ENCODE results near the gene C4orf50.

DNA sequence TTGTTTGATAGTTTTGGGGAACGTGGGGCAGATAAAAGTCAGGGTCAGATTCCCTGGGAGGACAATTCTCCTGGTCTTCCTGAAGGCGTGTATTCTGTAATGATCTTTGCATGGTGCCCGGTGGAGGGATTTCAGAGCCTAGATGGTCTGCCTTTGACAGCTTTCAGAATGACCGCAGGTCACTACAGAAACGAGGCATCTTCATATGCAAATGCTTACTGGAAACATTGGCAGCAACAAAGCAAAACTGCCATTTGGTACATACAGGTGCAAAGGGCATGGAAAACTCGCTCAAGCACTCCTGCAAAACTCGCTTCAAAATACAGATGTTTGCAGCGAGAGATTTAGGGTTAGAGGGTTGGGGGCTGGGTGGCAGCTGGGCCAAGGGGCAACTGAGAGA is 8.8 kb downstream of the C4orf50 start:
- TF ChIP-seq RFX5 (IDR thresholded peaks at IDR 0.05; ENCODE audit: low read depth, low read length): no peak
- no peak for TF ChIP-seq HDAC6 (IDR thresholded peaks at IDR 0.05; ENCODE audit: unreplicated experiment)
- TF ChIP-seq POLR2AphosphoS2 (IDR thresholded peaks at IDR 0.05; ENCODE audit: low read depth, low read length): no peak
- no peak for TF ChIP-seq SP1 (IDR thresholded peaks at IDR 0.05; ENCODE audit: low read depth, low read length)
- TF ChIP-seq, protein P1, sequence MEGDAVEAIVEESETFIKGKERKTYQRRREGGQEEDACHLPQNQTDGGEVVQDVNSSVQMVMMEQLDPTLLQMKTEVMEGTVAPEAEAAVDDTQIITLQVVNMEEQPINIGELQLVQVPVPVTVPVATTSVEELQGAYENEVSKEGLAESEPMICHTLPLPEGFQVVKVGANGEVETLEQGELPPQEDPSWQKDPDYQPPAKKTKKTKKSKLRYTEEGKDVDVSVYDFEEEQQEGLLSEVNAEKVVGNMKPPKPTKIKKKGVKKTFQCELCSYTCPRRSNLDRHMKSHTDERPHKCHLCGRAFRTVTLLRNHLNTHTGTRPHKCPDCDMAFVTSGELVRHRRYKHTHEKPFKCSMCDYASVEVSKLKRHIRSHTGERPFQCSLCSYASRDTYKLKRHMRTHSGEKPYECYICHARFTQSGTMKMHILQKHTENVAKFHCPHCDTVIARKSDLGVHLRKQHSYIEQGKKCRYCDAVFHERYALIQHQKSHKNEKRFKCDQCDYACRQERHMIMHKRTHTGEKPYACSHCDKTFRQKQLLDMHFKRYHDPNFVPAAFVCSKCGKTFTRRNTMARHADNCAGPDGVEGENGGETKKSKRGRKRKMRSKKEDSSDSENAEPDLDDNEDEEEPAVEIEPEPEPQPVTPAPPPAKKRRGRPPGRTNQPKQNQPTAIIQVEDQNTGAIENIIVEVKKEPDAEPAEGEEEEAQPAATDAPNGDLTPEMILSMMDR (IDR thresholded peaks at IDR 0.05 in 2 of 3, conservative IDR thresholded peaks at IDR 0.05 in 1 of 3; ENCODE audit: control insufficient read depth in 2 of 3, extremely low read depth in 1 of 3, insufficient read depth in 1 of 3, low read depth in 3 of 3, low read length in 3 of 3): no peak
- TF ChIP-seq EP300 (IDR thresholded peaks at IDR 0.05; ENCODE audit: borderline replicate concordance in 1 of 2, control insufficient read depth in 1 of 2, low read depth in 2 of 2, low read length in 2 of 2): no peak
- TF ChIP-seq, protein P2, sequence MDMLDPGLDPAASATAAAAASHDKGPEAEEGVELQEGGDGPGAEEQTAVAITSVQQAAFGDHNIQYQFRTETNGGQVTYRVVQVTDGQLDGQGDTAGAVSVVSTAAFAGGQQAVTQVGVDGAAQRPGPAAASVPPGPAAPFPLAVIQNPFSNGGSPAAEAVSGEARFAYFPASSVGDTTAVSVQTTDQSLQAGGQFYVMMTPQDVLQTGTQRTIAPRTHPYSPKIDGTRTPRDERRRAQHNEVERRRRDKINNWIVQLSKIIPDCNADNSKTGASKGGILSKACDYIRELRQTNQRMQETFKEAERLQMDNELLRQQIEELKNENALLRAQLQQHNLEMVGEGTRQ (IDR thresholded peaks at IDR 0.05; ENCODE audit: borderline replicate concordance, low read depth, low read length): no peak
- TF ChIP-seq, protein P3, sequence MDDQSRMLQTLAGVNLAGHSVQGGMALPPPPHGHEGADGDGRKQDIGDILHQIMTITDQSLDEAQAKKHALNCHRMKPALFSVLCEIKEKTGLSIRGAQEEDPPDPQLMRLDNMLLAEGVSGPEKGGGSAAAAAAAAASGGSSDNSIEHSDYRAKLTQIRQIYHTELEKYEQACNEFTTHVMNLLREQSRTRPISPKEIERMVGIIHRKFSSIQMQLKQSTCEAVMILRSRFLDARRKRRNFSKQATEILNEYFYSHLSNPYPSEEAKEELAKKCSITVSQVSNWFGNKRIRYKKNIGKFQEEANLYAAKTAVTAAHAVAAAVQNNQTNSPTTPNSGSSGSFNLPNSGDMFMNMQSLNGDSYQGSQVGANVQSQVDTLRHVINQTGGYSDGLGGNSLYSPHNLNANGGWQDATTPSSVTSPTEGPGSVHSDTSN (IDR thresholded peaks at IDR 0.05; ENCODE audit: insufficient replicate concordance, low read depth, low read length): no peak
- no peak for TF ChIP-seq SUZ12 (IDR thresholded peaks at IDR 0.05; ENCODE audit: unreplicated experiment)
- TF ChIP-seq EZH2 (IDR thresholded peaks at IDR 0.05; ENCODE audit: borderline replicate concordance, control insufficient read depth, low read depth, low read length): no peak
- no peak for TF ChIP-seq NBN (IDR thresholded peaks at IDR 0.05)

All from GM12878 (cell line).